ENCODE data around the gene AOPEP. TPM values are rescaled to one million over a fixed set of nuclear protein-coding genes. Genes with fewer than 3 reads are reported as not detected.

Gene AOPEP
- total and polyA plus RNA-seq, 9 of the 15 experiments (the other 6 are each of a cell fraction or from before 2014, with no cell fraction given), result 4.5 to 19.3 (median 13.5) TPM

DNA sequence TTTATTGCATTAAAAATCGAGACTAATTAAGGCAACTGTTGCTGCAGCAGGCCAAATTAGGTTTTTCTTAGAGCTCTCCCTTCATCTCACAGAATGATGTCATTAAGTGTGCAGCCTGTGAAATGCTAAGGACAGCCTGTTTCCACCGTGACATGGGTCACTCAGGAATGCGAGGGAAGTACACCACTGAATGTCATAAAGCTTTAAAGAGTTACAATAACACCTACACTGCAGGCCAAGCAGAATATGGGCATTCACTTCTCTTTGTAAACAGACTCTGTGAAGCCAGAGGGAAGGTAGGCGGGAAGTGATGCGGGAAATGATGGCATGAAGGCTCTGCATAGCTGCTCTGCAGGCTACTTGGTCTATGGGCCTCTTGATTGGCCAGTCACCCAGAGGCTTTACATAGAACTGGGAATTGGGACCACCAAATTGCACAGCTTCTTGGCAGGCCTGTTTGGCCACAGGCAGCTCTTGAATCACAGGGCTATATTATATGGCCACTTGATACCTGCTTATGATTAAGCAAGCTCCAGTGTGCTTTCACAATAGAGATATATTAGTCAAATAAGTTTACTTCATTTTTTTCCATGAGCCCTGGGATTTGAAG lies 28.4 kb upstream of the AOPEP start:
- Histone ChIP-seq H2AFZ (ENCODE audit: low read depth, low read length) (no peak overlapping the region), H3K36me3 (ENCODE audit: control insufficient read depth, insufficient read depth, low read length) (no peaks in the 10 kb centered on the region), H3K4me3 (no peak overlapping the region), H3K27ac (ENCODE audit: extremely low read depth, low read depth, low read length) (no peak overlapping the region), H3K9me1 (ENCODE audit: control insufficient read depth, insufficient read depth, low read length) (no peaks in the 10 kb centered on the region), H3K79me2 (ENCODE audit: control insufficient read depth, insufficient read depth, low read length) (no peaks in the 10 kb centered on the region), H3K9ac (ENCODE audit: insufficient read depth in 1 of 2, low read depth in 2 of 2, low read length in 2 of 2) (no peak overlapping the region), H3K9me3 (replicated peaks; ENCODE audit: control insufficient read depth, insufficient read depth, low read depth, low read length) (no peaks in the 10 kb centered on the region), H4K20me1 (replicated peaks; ENCODE audit: control insufficient read depth, insufficient read depth, low read length) (no peaks in the 10 kb centered on the region), H3K27me3 (ENCODE audit: control insufficient read depth in 2 of 2, insufficient read depth in 2 of 2, low read length in 2 of 2) (peaks cover 18 to 24% of the 10 kb centered on the region in 2 experiments), H3K4me2 (ENCODE audit: insufficient read depth, low read length) (no peak overlapping the region), H3K4me1 (replicated peaks in 1 of 2; ENCODE audit: control insufficient read depth in 2 of 2, insufficient read depth in 2 of 2, low read length in 2 of 2) (no peaks in the 10 kb centered on the region)
- ATAC-seq, result no peak
- WGBS (ENCODE audit: insufficient coverage, low coverage, missing lambda C conversion rate), result 3% methylated on average over 5 of the region's 5 CpGs
- ChIA-PET CTCF (ENCODE audit: low intra/inter-chr PET ratio) (no interaction called here), POLR2A (interaction anchor here (1.3 kb wide), 1 partner anchor 16 kb away, joined by 3 read pairs; no protein-coding TSS in a partner anchor)
- no peak for DNase-seq (ENCODE audit: extremely low read depth in 1 of 4, low spot score in 3 of 4)
- intact Hi-C loops (cut with micrococcal nuclease) (no loop called here), in situ Hi-C loops (cut with MboI) (no loop called here)
- BruUV-seq (replicated peaks), result no TSS peak
- no peak for FAIRE-seq
- no peak for TF ChIP-seq ZNF561 (CRISPR knock-in tag; conservative IDR thresholded peaks at IDR 0.05)
- TF ChIP-seq, protein P1, sequence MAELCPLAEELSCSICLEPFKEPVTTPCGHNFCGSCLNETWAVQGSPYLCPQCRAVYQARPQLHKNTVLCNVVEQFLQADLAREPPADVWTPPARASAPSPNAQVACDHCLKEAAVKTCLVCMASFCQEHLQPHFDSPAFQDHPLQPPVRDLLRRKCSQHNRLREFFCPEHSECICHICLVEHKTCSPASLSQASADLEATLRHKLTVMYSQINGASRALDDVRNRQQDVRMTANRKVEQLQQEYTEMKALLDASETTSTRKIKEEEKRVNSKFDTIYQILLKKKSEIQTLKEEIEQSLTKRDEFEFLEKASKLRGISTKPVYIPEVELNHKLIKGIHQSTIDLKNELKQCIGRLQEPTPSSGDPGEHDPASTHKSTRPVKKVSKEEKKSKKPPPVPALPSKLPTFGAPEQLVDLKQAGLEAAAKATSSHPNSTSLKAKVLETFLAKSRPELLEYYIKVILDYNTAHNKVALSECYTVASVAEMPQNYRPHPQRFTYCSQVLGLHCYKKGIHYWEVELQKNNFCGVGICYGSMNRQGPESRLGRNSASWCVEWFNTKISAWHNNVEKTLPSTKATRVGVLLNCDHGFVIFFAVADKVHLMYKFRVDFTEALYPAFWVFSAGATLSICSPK (IDR thresholded peaks at IDR 0.05; ENCODE audit: borderline replicate concordance), result no peak
- TF ChIP-seq, protein P2, sequence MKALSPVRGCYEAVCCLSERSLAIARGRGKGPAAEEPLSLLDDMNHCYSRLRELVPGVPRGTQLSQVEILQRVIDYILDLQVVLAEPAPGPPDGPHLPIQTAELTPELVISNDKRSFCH (CRISPR knock-in tag; IDR thresholded peaks at IDR 0.05), result no peak
- TF ChIP-seq, protein P2 (tag; IDR thresholded peaks at IDR 0.05), result no peak
- TF ChIP-seq RBM14 (IDR thresholded peaks at IDR 0.05; ENCODE audit: borderline replicate concordance, insufficient read depth, low read depth, low read length), result no peak
- TF ChIP-seq SMARCA5 (IDR thresholded peaks at IDR 0.05), result no peak
- TF ChIP-seq KLF13 (tag; IDR thresholded peaks at IDR 0.05; ENCODE audit: borderline replicate concordance, low read depth), result no peak
- no peak for TF ChIP-seq CCNT2 (IDR thresholded peaks at IDR 0.05; ENCODE audit: borderline replicate concordance, extremely low read depth, insufficient read length, low read depth, low read length)
- no peak for TF ChIP-seq E2F8 (IDR thresholded peaks at IDR 0.05; ENCODE audit: low read depth, partially characterized antibody)
- no peak for TF ChIP-seq ZC3H4 (CRISPR knock-in tag; IDR thresholded peaks at IDR 0.05; ENCODE audit: borderline replicate concordance)
- TF ChIP-seq TFAM (CRISPR knock-in tag; conservative IDR thresholded peaks at IDR 0.05), result no peak
- no peak for TF ChIP-seq YY1 (IDR thresholded peaks at IDR 0.05; ENCODE audit: borderline replicate concordance in 1 of 3, control insufficient read depth in 1 of 3, extremely low read depth in 1 of 3, insufficient read depth in 3 of 3, insufficient read length in 1 of 3, insufficient replicate concordance in 2 of 3, low read depth in 1 of 3, low read length in 2 of 3)
- TF ChIP-seq RBM17 (IDR thresholded peaks at IDR 0.05; ENCODE audit: borderline replicate concordance, low read depth, low read length), result no peak
- TF ChIP-seq SREBF1 (IDR thresholded peaks at IDR 0.05; ENCODE audit: borderline replicate concordance, low read depth, low read length), result no peak
- no peak for TF ChIP-seq HOXB6 (CRISPR knock-in tag; IDR thresholded peaks at IDR 0.05; ENCODE audit: borderline replicate concordance)

All from K562 (cell line).